Smooth muscle cell (in vitro differentiated cells): ENCODE results near the gene DCUN1D1. TPM values are rescaled to one million over a fixed set of nuclear protein-coding genes. Genes with fewer than 3 reads are reported as not detected.

Experiments used
- DNase-seq: peaks from one replicate; lab custom pipeline; 2025; ENCODE audit not compliant: unreplicated experiment; lab: John Stamatoyannopoulos, UW
- H2AFZ ChIP-seq: fragments of 200-600 bp; sonication (generic); 2 replicates; pipeline ENCODE4 v1.6.0; 2016; ENCODE audit warnings: antibody characterized with exemption, low read depth, mild to moderate bottlenecking
- H3F3A ChIP-seq: fragments of 200-600 bp; sonication (generic); 2 replicates; pipeline ENCODE4 v1.6.0; 2017; ENCODE audit warnings: antibody characterized with exemption, low read depth
- H3K27ac ChIP-seq: fragments of 200-600 bp; sonication (generic); 2 replicates; pipeline ENCODE4 v1.5.1; 2016; ENCODE audit warnings: low read depth, mild to moderate bottlenecking
- H3K27me3 ChIP-seq: fragments of 200-600 bp; sonication (generic); 2 replicates; pipeline ENCODE4 v1.6.1; 2016; ENCODE audit warnings: low read depth, mild to moderate bottlenecking
- H3K36me3 ChIP-seq: fragments of 200-600 bp; sonication (generic); 2 replicates; pipeline ENCODE4 v1.5.1; 2016; ENCODE audit warnings: low read depth
- H3K4me1 ChIP-seq: fragments of 200-600 bp; sonication (generic); 2 replicates; pipeline ENCODE4 v1.5.1; 2016; ENCODE audit warnings: low read depth
- H3K4me2 ChIP-seq: fragments of 200-600 bp; sonication (generic); 2 replicates; pipeline ENCODE4 v1.6.0; 2016; ENCODE audit warnings: mild to moderate bottlenecking
- H3K4me3 ChIP-seq: fragments of 200-600 bp; sonication (generic); 2 replicates; pipeline ENCODE4 v1.5.1; 2016; ENCODE audit warnings: mild to moderate bottlenecking
- H3K79me2 ChIP-seq: fragments of 200-600 bp; sonication (generic); 2 replicates; pipeline ENCODE4 v1.6.0; 2016; ENCODE audit warnings: low read depth, mild to moderate bottlenecking
- H3K9ac ChIP-seq: fragments of 200-600 bp; sonication (generic); 2 replicates; pipeline ENCODE4 v1.6.0; 2016; ENCODE audit warnings: low read depth
- H3K9me3 ChIP-seq: fragments of 200-600 bp; sonication (generic); replicated peaks from 2 replicates; pipeline ENCODE4 v1.5.1; 2016; ENCODE audit warnings: low read depth
- H4K20me1 ChIP-seq: fragments of 200-600 bp; sonication (generic); 2 replicates; pipeline ENCODE4 v1.6.0; 2016; ENCODE audit warnings: low read depth
- WGBS: methylation state at CpG from one replicate; pipeline ENCODE4 v1.1.7; 2016; ENCODE audit warnings: low lambda C conversion rate; 5-methylcytosine and 5-hydroxymethylcytosine counted together
- polyA plus RNA-seq: library from polyadenylated mRNA; unstranded; fragments of >200 nt; fragmentation: Nextera tagmentation; extraction: Ambion mirVana; gene quantifications from 2 replicates; pipeline ENCODE4 v1.2.1, GENCODE V29; 2016
- total RNA-seq: library from RNA; depleted of rRNA; stranded (reverse); fragments of >200 nt; gene quantifications from 2 replicates; pipeline ENCODE4 v1.2.3, GENCODE V29; 2014
- TF ChIP-seq, protein P1 (sequence below): fragments of 200-600 bp; sonication (generic); IDR thresholded peaks from 2 replicates; pipeline ENCODE4 v1.5.1; 2017; ENCODE audit warnings: borderline replicate concordance, mild to moderate bottlenecking, antibody characterized with exemption; ENCODE audit not compliant: insufficient read depth, poor library complexity, severe bottlenecking

DCUN1D1 gene
- total and polyA plus RNA-seq, 2 experiments from 2014 or later, result 14.4 to 25.7 TPM

DNA sequence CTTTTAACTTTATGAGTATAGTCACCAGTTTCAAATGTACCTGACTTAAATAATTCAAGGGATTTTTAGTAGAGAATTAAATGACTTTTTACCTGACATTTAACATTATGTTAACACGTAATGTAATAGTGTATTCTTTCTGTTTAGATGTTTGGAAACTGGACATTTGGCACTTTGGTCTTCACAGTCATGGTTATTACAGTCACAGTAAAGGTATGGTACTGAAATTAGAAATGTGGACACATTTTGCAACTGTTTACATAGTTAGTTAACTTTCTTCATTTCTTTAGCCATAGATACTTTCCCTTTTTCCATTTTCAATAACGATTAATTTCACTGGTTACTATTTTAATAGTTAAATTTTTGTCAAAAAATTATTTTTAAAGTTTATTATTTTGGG, 83.8 kb downstream of the DCUN1D1 start:
- H3K4me3 ChIP-seq, result no peak overlapping the region
- TF ChIP-seq, protein P1, sequence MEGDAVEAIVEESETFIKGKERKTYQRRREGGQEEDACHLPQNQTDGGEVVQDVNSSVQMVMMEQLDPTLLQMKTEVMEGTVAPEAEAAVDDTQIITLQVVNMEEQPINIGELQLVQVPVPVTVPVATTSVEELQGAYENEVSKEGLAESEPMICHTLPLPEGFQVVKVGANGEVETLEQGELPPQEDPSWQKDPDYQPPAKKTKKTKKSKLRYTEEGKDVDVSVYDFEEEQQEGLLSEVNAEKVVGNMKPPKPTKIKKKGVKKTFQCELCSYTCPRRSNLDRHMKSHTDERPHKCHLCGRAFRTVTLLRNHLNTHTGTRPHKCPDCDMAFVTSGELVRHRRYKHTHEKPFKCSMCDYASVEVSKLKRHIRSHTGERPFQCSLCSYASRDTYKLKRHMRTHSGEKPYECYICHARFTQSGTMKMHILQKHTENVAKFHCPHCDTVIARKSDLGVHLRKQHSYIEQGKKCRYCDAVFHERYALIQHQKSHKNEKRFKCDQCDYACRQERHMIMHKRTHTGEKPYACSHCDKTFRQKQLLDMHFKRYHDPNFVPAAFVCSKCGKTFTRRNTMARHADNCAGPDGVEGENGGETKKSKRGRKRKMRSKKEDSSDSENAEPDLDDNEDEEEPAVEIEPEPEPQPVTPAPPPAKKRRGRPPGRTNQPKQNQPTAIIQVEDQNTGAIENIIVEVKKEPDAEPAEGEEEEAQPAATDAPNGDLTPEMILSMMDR, result no peak
- H4K20me1 ChIP-seq, result no peaks in the 10 kb centered on the region
- no peak overlapping the region for H3K9ac ChIP-seq
- DNase-seq, result no peak
- no peaks in the 10 kb centered on the region for H3K9me3 ChIP-seq
- H3K79me2 ChIP-seq, result no peaks in the 10 kb centered on the region
- H3K27ac ChIP-seq, result no peak overlapping the region
- H3K27me3 ChIP-seq, result no peaks in the 10 kb centered on the region
- H3F3A ChIP-seq, result no peaks in the 10 kb centered on the region
- no peaks in the 10 kb centered on the region for H3K36me3 ChIP-seq
- H3K4me1 ChIP-seq, result no peaks in the 10 kb centered on the region
- WGBS, result 95% methylated on average over 2 of the region's 2 CpGs
- no peak overlapping the region for H2AFZ ChIP-seq
- H3K4me2 ChIP-seq, result no peak overlapping the region

DNA sequence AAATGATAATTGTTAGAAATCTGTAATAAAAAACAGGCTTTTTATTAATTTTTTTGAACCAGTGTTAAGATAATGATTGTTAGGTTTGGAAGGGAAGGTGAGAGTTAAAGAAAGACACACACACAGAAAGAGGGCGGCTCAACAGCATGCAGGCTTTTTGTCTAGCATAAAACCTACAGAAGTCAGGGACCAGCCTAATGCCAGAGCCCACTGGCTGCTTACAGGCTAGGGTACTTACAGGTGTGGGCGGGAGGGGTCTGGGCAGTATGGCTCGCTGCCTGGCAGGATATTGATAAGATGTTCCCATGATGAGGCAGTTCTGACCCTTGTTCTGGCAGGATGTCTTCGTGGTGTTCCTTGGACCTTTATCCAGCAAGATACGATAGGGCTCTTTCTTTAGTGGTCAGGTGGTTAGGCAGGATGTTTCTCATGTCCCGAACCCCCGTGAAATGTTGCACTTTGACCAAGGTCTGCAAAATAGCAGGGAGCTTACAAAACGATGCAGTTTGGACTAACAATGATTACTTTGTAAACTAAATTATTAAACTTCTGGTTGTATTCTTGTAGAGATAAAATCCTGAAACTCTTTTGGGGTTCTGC, 84.7 kb downstream of the DCUN1D1 start:
- H3F3A ChIP-seq, result no peaks in the 10 kb centered on the region
- no peaks in the 10 kb centered on the region for H3K36me3 ChIP-seq
- no peaks in the 10 kb centered on the region for H3K79me2 ChIP-seq
- no peak overlapping the region for H3K4me3 ChIP-seq
- no peak for DNase-seq
- no peak overlapping the region for H3K27ac ChIP-seq
- no peak overlapping the region for H3K4me2 ChIP-seq
- no peak overlapping the region for H2AFZ ChIP-seq
- no peaks in the 10 kb centered on the region for H3K4me1 ChIP-seq
- TF ChIP-seq, protein P1, result no peak
- H3K9ac ChIP-seq, result no peak overlapping the region
- 94% methylated on average over 8 of the region's 8 CpGs for WGBS
- no peaks in the 10 kb centered on the region for H3K27me3 ChIP-seq
- H3K9me3 ChIP-seq, result no peaks in the 10 kb centered on the region
- H4K20me1 ChIP-seq, result no peaks in the 10 kb centered on the region

DNA sequence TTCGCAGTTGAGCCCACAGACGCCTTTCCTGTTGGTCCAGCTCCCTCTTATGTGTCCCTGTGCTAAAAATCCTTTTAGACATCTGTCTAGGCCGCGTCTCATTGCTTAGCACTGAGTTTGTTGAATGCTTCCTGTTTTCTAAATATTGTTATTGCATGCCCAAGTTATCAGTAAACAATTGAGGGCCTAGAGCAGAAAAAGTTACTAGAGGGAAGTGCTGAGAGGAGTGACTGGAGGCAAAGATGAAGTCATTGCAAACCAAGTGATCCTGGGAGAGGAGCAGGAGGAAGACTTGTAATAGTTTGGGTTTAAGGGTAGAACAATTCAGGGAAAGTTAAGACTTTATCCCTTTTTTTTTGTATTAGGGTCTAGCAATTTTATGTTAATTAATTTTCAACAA, 88.1 kb downstream of the DCUN1D1 start:
- Histone ChIP-seq H3K9ac (no peak overlapping the region), H3K4me3 (no peak overlapping the region), H4K20me1 (no peaks in the 10 kb centered on the region), H3K4me2 (no peak overlapping the region), H3K79me2 (no peaks in the 10 kb centered on the region), H3F3A (no peaks in the 10 kb centered on the region), H3K27ac (no peak overlapping the region), H3K27me3 (no peaks in the 10 kb centered on the region), H3K4me1 (no peaks in the 10 kb centered on the region), H3K36me3 (peaks cover 7% of the 10 kb centered on the region), H2AFZ (no peak overlapping the region), H3K9me3 (no peaks in the 10 kb centered on the region)
- 95% methylated on average over 4 of the region's 4 CpGs for WGBS
- DNase-seq, result no peak
- TF ChIP-seq, protein P1, result no peak

DNA sequence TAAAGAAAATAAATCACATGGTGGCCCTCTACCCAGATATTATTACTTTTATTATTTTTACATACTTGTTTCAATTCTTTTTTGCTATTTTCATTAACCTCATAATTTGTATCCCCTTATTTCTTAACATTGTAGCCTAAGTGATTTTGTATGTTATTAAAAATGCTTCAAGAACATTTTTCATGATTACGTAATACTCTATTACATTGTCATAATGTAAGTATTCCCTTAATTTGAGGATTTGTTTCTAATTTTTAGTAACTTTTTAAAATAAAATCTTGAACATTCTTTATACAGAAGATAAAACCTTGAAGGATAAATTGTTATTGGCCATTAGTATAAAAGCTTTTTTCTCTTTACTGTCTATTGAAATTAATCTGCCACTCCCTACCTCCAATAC, 89.0 kb downstream of the DCUN1D1 start:
- TF ChIP-seq, protein P1, result no peak

More for the DNA sequence above, 89.0 kb downstream of the DCUN1D1 start:
- no peak overlapping the region for H3K9ac ChIP-seq
- no peaks in the 10 kb centered on the region for H3K9me3 ChIP-seq
- DNase-seq, result no peak
- no peaks in the 10 kb centered on the region for H3K4me1 ChIP-seq
- peaks cover 11% of the 10 kb centered on the region for H3K36me3 ChIP-seq
- no peak overlapping the region for H3K4me2 ChIP-seq
- no peak overlapping the region for H2AFZ ChIP-seq
- no peaks in the 10 kb centered on the region for H3F3A ChIP-seq
- H3K4me3 ChIP-seq, result no peak overlapping the region
- H3K79me2 ChIP-seq, result no peaks in the 10 kb centered on the region
- no peak overlapping the region for H3K27ac ChIP-seq
- no peaks in the 10 kb centered on the region for H4K20me1 ChIP-seq
- no peaks in the 10 kb centered on the region for H3K27me3 ChIP-seq
- 97% methylated on average over 1 of the region's 1 CpG for WGBS
